ENCODE data around the gene DAGLA.

DAGLA gene

GRCh38 chr11:61693922-61694601 is 13.9 kb downstream of the DAGLA start:
- FAIRE-seq, result no peak

GRCh38 chr11:61694602-61694939 is 14.4 kb downstream of the DAGLA start:
- no peak for FAIRE-seq

- FAIRE-seq, result no peak
These were observed 14.9 kb downstream of the DAGLA start for GRCh38 chr11:61694946-61695706.

GRCh38 chr11:61695917-61696316 is 15.7 kb downstream of the DAGLA start:
- no peak for FAIRE-seq

GRCh38 chr11:61696602-61697001 is 16.4 kb downstream of the DAGLA start:
- FAIRE-seq, result no peak

- FAIRE-seq, result no peak
These were observed 16.9 kb downstream of the DAGLA start for GRCh38 chr11:61697078-61697502.

- FAIRE-seq, result no peak
These were observed 17.6 kb downstream of the DAGLA start for GRCh38 chr11:61697764-61698163.

- FAIRE-seq, result no peak
These were observed 18.2 kb downstream of the DAGLA start for GRCh38 chr11:61698173-61698948.

GRCh38 chr11:61699737-61700160 is 19.6 kb downstream of the DAGLA start:
- FAIRE-seq, result no peak

- FAIRE-seq, result no peak
These were observed 20.0 kb downstream of the DAGLA start for GRCh38 chr11:61700212-61700611.

GRCh38 chr11:61700720-61701119 is 20.5 kb downstream of the DAGLA start:
- no peak for FAIRE-seq

GRCh38 chr11:61701242-61701886 is 21.2 kb downstream of the DAGLA start:
- FAIRE-seq, result no peak

GRCh38 chr11:61702701-61703312 is 22.6 kb downstream of the DAGLA start:
- FAIRE-seq, result no peak

GRCh38 chr11:61704838-61705237 is 24.6 kb downstream of the DAGLA start:
- no peak for FAIRE-seq

GRCh38 chr11:61706452-61707400 is 26.5 kb downstream of the DAGLA start:
- no peak for FAIRE-seq

GRCh38 chr11:61707574-61707973 is 27.4 kb downstream of the DAGLA start:
- no peak for FAIRE-seq

- no peak for FAIRE-seq
These were observed 28.9 kb downstream of the DAGLA start for GRCh38 chr11:61709110-61709509.

- FAIRE-seq, result no peak
These were observed 29.4 kb downstream of the DAGLA start for GRCh38 chr11:61709572-61709971.

- FAIRE-seq, result no peak
These were observed 29.8 kb downstream of the DAGLA start for GRCh38 chr11:61710019-61710418.

GRCh38 chr11:61711037-61711436 is 30.8 kb downstream of the DAGLA start:
- FAIRE-seq, result no peak

GRCh38 chr11:61711498-61711897 is 31.3 kb downstream of the DAGLA start:
- peak; percentile 49 for FAIRE-seq

- no peak for FAIRE-seq
These were observed 32.1 kb downstream of the DAGLA start for GRCh38 chr11:61712314-61712713.
